DMS79 treated with DMSO at 0.1 percent for 48 hours (cell line): Measurements from ENCODE around the gene HTRA2.

ENCODE experiments used
- DNase-seq: peaks from one replicate; lab custom pipeline; 2025; lab: John Stamatoyannopoulos, UW

The HTRA2 gene

GRCh38 chr2:74515981-74516633 lies 13.6 kb upstream of the HTRA2 start:
- DNase-seq: no peak

- DNase-seq: no peak
Observed at GRCh38 chr2:74516650-74517049, 13.1 kb upstream of the HTRA2 start.

DNA sequence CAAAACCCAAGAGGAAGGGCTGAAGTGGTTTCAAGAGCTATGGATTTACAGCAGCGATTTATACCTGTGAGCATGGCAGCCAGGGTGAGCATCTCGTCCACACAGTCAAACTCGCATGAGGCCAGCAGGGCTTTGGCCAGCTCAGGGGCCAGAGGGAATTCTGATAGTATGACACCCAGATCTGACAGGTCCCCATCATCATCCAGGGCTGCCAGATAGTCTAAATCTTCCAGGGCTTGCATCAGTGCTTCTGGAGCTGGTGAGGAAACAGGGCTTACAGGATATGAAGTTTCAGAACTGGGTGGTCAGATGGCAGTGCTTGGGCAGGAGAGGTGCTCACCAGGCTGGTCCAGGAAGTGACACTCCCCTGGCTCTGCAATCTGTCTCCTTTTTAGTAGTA lies 7.2 kb upstream of the HTRA2 start:
- no peak for DNase-seq

DNA sequence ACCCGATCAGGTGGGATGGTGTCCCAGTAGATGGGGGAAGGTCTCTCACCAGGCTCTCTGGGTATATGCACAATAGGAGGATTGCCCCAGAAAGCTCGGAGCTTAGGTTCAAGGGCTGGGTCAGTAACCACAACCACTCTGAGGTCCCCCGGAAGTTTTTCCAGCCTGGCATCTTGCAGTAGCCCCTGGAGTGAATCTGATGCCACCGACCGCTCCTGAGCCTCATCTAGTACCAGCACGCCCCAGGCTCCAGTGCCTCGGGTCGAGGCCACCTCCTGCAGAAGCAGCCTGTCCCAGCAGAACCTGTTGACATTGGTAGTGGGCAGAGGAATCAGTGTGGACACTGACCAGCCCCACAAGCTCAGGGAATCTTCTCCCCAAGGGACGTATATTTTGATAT lies 5.7 kb upstream of the HTRA2 start:
- no peak for DNase-seq

DNA sequence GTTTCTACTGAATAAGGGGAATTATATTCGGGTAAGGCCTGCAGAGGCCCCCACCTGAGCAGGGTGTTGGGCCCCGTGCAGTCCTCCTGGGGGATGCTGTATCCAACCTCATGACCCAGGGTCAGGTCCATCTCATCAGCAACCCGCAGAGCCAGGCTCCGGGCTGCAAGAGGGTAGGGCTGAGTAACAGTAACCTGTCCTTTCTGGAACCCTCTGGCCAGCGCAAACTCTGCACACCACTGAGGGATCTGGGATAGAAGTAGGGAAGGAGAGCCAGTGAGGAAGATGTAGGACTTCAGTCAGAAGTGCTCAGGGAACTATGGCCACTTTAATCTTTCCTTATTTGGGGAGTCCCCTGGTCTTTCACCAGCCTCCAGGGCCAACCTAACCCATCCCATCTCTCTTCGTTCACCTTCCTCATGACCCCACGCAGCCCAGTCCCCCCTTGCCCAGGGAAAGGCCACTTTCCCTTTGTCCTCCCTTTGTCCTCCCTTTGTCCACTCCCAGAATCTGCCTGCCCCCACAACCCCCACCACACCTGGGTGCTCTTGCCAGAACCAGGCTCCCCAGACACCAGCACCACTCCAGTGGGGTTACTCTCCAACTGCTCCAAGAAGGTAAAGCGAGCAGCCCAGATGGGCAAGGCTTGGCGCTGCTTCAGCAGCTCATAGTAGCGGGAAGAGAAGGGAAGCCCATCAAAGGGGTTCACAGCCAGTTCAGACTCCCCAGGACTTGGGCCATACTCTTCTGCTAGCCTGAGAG lies 4.6 kb upstream of the HTRA2 start:
- no peak for DNase-seq

DNA sequence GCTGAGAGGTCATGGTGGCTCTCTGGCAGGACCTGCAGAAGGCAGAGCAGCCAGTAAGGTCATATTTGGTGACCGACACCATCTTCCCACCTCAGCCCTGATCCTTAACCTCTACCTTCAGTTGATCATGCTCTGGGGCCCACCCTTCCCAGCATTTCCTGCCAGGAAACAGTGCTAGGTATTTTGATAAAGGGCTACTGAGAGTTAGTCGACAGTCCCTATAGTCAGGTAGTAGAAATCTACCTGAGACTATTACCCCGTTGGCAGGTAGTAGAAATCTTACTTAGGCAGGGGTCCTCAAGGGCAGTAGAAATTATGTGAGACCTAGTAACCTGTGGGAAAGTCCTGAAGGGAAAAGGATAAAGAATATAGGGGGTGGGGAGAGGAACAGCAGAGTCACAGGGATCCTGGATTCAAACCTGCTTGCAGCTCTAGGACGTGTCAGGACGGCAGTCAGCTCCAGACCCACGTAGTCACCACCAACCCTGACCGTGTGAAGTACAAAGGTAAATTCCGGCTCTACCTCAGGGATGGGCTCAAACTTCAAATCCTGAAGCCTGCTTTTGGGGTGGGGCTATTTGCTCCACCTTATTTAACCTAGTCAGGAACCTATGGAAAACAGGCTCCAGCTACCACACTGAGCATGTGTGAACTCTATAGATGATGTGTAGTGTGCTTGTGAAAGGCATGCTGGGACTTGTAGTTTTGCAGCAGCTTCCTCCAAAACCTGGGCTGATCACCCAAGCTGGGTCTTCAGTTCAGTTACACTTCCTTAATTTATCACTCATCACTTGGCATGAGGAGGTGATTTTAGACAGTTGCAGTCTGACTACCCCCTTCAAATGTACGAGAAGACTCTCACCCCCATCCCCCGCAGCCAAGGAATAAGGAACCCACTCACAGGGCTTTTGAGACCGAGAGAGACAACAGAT lies 3.8 kb upstream of the HTRA2 start, which contains the start of gene DQX1:
DQX1 (minus strand) TSS at position 515 of the 932 bp plus-strand sequence; CDS start at position 13, 502 bp downstream.
- DNase-seq: no peak

GRCh38 chr2:74526649-74527230 lies 3.0 kb upstream of the HTRA2 start:
- DNase-seq: no peak

- no peak for DNase-seq
Observed at GRCh38 chr2:74527741-74528140, 2.0 kb upstream of the HTRA2 start.

DNA sequence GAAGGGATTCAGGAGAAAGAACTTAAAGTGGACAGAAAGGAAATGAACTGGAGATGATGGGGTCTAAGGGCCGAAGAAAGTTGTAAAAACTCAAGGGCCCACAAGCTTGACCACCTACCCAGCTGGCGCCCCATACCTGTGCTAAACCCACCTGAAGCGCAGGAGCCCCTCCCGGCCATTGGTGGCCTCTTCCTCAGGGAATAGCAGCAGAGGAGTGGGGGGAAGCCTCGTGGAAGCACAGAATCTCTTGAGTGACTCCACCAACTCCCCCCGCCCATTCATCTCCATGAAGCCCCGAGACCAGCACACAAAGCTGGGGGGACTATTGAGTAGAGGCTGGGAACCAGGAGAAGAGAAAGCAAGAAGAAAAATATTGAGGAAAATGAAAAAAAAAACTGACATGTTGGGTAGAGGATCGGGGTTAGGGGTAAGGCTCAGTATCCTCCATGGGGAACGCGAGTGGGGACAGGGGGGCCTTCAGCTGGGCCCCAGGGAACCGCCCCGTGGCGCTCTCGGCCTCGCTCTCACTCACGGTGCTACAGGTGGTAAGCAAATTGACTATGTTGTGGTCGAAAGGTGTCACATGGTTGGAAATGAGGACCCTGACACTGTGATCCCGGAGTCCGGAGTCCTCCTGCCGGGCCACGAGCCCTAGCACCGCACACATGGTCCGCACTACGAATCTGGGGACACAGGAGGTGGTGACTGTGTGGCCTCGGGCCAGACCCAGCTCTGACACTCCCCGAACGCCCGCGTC lies 955 bp upstream of the HTRA2 start:
- DNase-seq: no peak

- DNase-seq: no peak
Observed at GRCh38 chr2:74530239-74531187, 780 bp downstream of the HTRA2 start.

DNA sequence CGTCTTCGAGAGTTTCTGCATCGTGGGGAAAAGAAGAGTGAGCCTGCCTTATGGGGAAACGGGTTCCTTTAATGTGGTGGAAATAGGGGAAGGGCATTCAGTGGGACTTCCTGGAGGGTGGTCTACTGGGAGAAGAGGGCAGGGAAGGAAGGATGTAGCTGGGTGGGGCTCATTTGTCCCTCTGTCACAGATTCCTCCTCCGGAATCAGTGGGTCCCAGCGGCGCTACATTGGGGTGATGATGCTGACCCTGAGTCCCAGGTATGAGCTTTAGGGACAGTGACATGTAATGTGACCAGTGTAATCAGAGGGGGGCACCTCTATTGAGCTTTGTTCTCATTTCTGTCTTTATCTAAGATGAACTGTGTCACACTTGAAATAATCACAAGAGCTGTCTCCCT lies 1.9 kb downstream of the HTRA2 start:
- no peak for DNase-seq

GRCh38 chr2:74532222-74532621 lies 2.5 kb downstream of the HTRA2 start:
- no peak for DNase-seq

DNA sequence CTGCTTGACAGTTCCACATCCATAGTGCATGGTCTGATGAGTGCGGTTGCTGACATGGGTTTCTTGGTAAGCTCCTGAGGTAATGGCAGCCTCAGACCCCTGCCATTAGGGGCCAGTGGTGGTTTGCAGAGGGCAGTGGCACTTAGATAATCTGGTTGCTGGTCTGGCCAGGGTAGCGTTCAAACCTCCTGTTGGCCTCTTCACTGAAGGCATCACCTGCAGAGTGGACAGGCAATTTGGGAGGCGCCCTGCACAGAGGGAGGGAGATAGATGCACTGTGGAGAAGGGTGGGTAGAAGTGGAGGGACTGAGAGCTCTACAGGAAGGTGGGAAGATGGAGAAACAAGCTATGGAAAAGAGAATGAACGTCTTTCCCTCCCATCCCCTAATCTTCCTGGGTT lies 3.7 kb downstream of the HTRA2 start:
- DNase-seq: no peak

GRCh38 chr2:74534411-74534810 lies 4.7 kb downstream of the HTRA2 start:
- no peak for DNase-seq

DNA sequence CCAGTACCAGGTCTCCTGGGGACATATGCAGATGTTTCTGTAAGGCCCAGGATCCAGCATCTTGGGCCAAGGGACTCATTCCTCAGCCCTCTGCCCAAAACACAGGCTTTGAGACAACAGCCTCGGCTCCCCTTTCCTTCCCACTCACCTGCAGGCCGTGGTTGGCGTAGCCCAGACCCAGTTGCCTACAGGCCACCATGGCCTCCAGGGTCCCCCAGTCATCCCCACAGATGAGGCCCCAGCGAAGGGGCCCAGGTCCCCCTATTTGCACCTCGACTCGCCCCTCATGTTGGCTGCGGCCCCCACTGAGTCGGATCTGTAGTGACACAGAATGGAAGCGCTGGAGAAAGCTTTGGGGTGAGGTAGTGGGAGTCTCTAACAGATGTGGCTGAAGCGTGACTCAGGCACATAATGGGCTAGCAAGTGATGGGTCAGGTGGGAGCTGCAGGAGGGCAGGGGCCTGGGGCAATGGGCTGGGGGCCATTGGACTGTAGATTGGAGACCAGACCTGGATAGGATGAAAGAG lies 5.8 kb downstream of the HTRA2 start:
- DNase-seq: no peak

- DNase-seq: no peak
Observed at GRCh38 chr2:74536166-74536950, 6.6 kb downstream of the HTRA2 start.

DNA sequence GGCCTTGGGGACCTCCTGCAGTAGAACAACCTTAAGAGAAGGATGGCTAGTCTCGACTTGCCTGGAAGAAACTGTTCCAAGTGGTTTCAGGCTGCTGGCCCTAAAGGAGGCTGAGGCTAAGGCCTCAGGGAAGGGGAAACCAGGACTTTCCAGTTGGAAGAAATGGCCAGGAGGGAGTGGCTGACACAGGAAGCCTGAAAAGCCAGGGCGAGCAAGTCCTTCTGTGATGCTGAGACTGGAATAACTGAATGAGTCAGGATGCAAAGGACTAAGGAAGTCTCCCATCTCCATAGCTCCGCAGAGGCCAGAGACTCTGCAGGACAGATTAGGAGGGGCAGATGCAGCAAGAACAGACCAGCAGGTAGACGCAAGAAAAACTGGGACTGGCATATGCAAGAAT lies 7.4 kb downstream of the HTRA2 start:
- DNase-seq: no peak

DNA sequence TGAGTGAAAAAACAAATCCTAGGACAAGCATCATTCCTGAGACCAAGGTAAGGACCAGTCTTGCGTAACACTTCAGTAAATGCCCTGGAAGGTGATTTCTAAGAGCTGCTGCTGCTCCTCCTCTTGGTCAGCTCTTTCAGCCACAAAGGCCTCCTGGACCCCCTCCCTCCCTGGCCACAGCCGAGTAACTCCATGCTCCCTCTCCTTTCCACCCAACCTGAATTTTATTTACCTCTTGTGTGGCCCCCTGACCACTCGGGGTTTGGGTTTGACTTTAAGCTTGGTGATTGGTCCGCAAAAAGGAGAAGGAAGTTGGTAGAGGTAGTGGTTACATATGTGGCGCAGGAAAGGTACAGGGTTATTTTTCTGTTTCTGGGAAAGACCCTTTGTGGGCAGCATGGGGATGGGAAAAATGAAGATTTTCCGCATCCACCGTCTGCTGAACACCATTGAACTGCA lies 9.2 kb downstream of the HTRA2 start:
- DNase-seq: no peak

- no peak for DNase-seq
Observed at GRCh38 chr2:74540291-74540690, 10.6 kb downstream of the HTRA2 start.
